Uterus (tissue), 4 donors: ENCODE measurements around the gene TESK2. TPM values are rescaled to one million over a fixed set of nuclear protein-coding genes. Genes with fewer than 3 reads are reported as not detected.
"Not testable (repeated sequence)": the region's sequence is repeated elsewhere in the genome, so short reads cannot be mapped to it uniquely, and the experiment has no call there.

Experiments used
- DNase-seq, 2 donors: peaks; one replicate each; pipeline ENCODE4 v3.0.0-alpha.2; 2019 to 2020
- H3K27ac ChIP-seq, 2 donors: fragments of 200-600 bp; sonication (generic); 1 replicate in 1 of 2; 2 replicates in 1 of 2; pipeline ENCODE4 v1.5.1; 2016 to 2018
- H3K27me3 ChIP-seq, 2 donors: fragments of 200-600 bp; sonication (generic); one replicate each; pipeline ENCODE4 v1.5.1; 2018 to 2019; ENCODE audit warnings: control low read depth in 1 of 2
- H3K36me3 ChIP-seq, 2 donors: fragments of 200-600 bp; sonication (generic); one replicate each; pipeline ENCODE4 v1.5.1; 2019; ENCODE audit warnings: control low read depth in 1 of 2
- H3K4me1 ChIP-seq, 2 donors: fragments of 200-600 bp; sonication (generic); one replicate each; pipeline ENCODE4 v1.5.1; 2018 to 2019; ENCODE audit warnings: control low read depth in 1 of 2
- H3K4me3 ChIP-seq, 2 donors: fragments of 200-600 bp; sonication (generic); 1 replicate in 1 of 2; 2 replicates in 1 of 2; pipeline ENCODE4 v1.5.1; 2018 to 2019; ENCODE audit warnings: mild to moderate bottlenecking in 1 of 2
- H3K9me3 ChIP-seq, 2 donors: fragments of 200-600 bp; sonication (generic); one replicate each; pipeline ENCODE4 v1.5.1; 2019; ENCODE audit warnings: control low read depth in 1 of 2
- POLR2A ChIP-seq, 2 donors: fragments of 450-650 bp; IDR thresholded peaks; one replicate each; pipeline ENCODE4 v1.6.1; 2016; ENCODE audit warnings: antibody characterized with exemption in 2 of 2, mild to moderate bottlenecking in 1 of 2, moderate library complexity in 1 of 2
- intact Hi-C: fragments of 100-400 bp; cut with DNase I; formaldehyde crosslinking; loops from one replicate; pipeline ENCODE4 v1.15.1; 2023; ENCODE audit warnings: low total_unique reads
- total RNA-seq, 4 donors: library from RNA; depleted of rRNA in 3 of 4; stranded (reverse); fragments of >200 nt in 3 of 4; gene quantifications; one replicate each; pipeline versions ENCODE4 v1.1.0 to v1.2.4, GENCODE V29; 2014 to 2023
- TF ChIP-seq, protein P1 (sequence below), 4 experiments: fragments of 200-600 bp in 2 of 4; fragments of 450-650 bp in 2 of 4; sonication (generic) in 2 of 4; IDR thresholded peaks; one replicate each; pipeline ENCODE4 v1.5.1; 2016 to 2019; ENCODE audit warnings: antibody characterized with exemption in 4 of 4, mild to moderate bottlenecking in 2 of 4, moderate library complexity in 1 of 4
- donor health status: DM: yes; HTN: yes; CAD: no.

Gene TESK2
- total RNA-seq, 4 donors from 2014 or later, result 0.29 to 7.5 (median 2.1) TPM

DNA sequence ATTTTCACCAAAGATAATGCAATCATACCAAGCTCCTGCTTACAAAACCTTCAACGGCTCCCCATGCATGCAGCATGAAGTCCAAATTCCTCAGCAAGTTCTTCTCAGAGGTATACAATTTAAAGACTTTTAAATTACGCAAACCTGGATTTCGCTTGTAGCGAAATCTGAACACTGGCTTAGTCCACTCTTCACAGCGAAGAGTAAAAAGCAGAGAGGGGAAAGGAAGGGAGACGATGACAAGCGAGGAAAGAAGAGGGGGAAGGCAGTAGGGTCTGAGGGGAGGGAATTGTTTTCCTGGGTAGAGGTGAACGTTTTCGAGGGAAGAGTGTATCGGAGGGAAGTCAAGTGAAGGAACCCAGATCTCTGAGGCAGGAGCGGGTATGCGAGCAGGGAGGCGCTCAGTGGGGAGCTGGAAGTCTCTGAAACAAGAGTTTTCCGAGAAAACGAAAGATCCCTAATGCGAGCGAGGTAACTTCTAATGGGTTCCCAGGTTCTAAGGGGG, 790 bp downstream of the TESK2 start:
- TF ChIP-seq POLR2A (IDR thresholded peaks at IDR 0.05), result no peak
- TF ChIP-seq, protein P1, sequence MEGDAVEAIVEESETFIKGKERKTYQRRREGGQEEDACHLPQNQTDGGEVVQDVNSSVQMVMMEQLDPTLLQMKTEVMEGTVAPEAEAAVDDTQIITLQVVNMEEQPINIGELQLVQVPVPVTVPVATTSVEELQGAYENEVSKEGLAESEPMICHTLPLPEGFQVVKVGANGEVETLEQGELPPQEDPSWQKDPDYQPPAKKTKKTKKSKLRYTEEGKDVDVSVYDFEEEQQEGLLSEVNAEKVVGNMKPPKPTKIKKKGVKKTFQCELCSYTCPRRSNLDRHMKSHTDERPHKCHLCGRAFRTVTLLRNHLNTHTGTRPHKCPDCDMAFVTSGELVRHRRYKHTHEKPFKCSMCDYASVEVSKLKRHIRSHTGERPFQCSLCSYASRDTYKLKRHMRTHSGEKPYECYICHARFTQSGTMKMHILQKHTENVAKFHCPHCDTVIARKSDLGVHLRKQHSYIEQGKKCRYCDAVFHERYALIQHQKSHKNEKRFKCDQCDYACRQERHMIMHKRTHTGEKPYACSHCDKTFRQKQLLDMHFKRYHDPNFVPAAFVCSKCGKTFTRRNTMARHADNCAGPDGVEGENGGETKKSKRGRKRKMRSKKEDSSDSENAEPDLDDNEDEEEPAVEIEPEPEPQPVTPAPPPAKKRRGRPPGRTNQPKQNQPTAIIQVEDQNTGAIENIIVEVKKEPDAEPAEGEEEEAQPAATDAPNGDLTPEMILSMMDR (IDR thresholded peaks at IDR 0.05), result no peak
- H3K9me3 ChIP-seq, result no peaks in the 10 kb centered on the region
- no peaks in the 10 kb centered on the region for H3K27me3 ChIP-seq
- peak overlapping the region; percentile 79 to 80 for H3K27ac ChIP-seq
- intact Hi-C loops, result loop anchor here (10.0 kb wide), 1 partner anchor 145 kb away; the partner anchor contains the start of genes MUTYH and TOE1
- peak overlapping the region; percentile 52 to 73 for H3K4me3 ChIP-seq
- no peaks in the 10 kb centered on the region for H3K4me1 ChIP-seq
- no peaks in the 10 kb centered on the region for H3K36me3 ChIP-seq
- no peak for DNase-seq

DNA sequence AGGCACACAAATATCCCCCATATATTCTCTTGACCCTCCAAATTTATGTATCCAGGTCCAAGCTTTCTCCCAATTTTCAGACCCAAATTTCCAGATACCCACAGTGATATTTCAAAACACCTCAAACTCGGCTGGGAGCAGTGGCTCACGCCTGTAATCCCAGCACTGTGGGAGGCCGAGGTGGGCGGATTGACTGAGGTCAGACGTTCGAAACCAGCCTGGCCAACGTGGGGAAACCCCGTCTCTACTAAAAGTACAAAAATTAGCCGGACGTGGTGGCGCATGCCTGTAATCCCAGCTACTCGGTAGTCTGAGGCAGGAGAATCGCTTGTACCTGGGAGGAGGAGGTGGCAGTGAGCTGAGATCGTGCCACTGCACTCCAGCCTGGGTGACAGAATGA, 1.6 kb downstream of the TESK2 start:
- H3K27ac ChIP-seq, intact Hi-C loops, H3K9me3 ChIP-seq, H3K36me3 ChIP-seq, DNase-seq, H3K27me3 ChIP-seq, H3K4me1 ChIP-seq, H3K4me3 ChIP-seq: not testable (repeated sequence)

DNA sequence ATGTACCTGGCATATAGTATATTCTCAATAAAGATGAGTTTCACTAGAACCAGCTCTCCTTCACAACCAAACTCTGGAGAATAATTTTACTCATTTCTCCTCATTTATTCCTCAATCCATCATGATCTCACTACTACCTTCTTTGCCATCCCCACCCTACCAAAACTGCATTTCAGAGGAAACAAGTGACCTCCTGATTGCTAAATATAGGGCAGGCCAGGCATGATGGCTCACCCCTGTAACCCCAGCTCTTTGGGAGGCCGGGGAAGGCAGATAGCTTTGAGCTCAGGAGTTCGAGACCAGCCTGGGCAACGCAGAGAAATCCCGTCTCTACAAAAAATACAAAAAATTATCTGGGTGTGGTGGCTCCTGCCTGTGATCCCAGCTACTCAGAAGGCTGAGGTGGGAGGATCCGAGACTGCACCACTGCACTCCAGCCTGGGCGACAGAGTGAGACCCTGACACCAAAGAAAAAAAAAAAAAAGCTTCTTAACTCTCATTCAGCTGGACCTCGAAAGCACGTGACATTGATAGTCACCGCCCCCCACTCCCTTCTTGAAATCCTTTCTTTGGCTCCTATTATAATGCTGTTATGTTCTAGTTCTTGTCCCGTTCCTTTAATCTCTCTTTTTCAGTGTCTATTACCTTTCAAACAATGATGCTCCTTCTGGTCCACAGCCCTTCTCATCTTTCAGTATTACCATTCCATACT, 2.1 kb downstream of the TESK2 start:
- H3K9me3 ChIP-seq, result no peaks in the 10 kb centered on the region
- H3K36me3 ChIP-seq, result no peaks in the 10 kb centered on the region
- DNase-seq, result no peak
- H3K27me3 ChIP-seq, result no peaks in the 10 kb centered on the region
- intact Hi-C loops, result no loop called here
- no peak overlapping the region for H3K27ac ChIP-seq
- no peak overlapping the region for H3K4me3 ChIP-seq
- TF ChIP-seq, protein P1 (IDR thresholded peaks at IDR 0.05), result no peak
- TF ChIP-seq POLR2A (IDR thresholded peaks at IDR 0.05), result no peak
- H3K4me1 ChIP-seq, result no peaks in the 10 kb centered on the region

DNA sequence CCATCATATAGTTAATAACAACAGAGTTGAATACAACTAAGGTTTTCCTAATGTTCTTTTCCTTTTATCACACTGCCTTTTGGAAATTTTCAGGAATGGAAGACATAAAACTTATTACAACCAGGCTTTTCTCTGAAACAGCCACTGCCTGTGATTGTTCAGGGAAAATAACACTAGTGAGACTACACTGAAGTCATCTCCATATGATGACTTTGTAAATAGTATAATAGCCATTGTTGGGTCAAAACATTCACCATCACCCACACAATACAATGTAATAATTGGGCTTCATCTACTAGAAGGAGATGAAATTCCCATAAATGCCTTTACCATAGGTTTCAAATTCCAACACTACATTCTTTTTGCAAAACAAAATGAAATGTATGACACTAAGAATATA, 5.0 kb downstream of the TESK2 start:
- Histone ChIP-seq H3K27me3 (no peaks in the 10 kb centered on the region), H3K27ac (no peak overlapping the region), H3K4me1 (no peaks in the 10 kb centered on the region), H3K36me3 (no peaks in the 10 kb centered on the region), H3K4me3 (no peak overlapping the region), H3K9me3 (no peaks in the 10 kb centered on the region)
- intact Hi-C loops, result no loop called here
- DNase-seq, result no peak
- no peak for TF ChIP-seq POLR2A (IDR thresholded peaks at IDR 0.05)
- TF ChIP-seq, protein P1 (IDR thresholded peaks at IDR 0.05), result no peak

DNA sequence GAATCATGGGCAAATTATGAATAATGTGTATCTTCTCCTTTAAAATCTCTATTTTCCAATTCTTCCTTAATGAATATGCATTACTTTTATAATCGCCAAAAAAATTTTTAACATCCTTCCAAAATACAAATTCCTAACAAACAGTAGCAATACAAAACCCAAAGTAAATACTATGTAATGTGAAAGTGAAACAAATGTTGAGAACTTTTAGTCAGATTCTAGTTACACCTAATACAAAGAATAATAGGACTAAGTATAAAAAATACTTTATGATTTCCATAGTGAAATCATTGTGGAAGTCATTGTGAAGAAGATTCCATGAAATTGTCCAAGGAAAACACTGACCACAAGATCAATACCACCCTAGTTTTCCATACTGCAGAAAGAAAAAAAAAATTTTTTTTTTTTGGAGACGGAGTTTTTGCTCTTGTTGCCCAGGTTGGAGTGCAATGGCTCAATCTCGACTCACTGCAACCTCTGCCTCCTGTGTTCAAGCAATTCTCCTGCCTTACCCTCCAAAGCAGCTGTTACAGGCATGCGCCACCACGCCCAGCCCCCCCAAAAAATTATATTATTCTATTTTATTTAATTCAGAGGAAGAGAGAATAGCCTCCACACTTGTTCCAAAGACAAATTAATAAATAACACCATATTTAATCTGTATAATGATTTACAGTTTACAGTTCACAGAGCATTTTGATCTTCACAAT, 11.8 kb downstream of the TESK2 start:
- no peaks in the 10 kb centered on the region for H3K36me3 ChIP-seq
- no peak for DNase-seq
- H3K27me3 ChIP-seq, result no peaks in the 10 kb centered on the region
- no peaks in the 10 kb centered on the region for H3K4me1 ChIP-seq
- TF ChIP-seq, protein P1 (IDR thresholded peaks at IDR 0.05), result no peak
- no peak for TF ChIP-seq POLR2A (IDR thresholded peaks at IDR 0.05)
- H3K4me3 ChIP-seq, result no peak overlapping the region
- intact Hi-C loops, result no loop called here
- no peak overlapping the region for H3K27ac ChIP-seq
- no peaks in the 10 kb centered on the region for H3K9me3 ChIP-seq
